Neuronal stem cell (in vitro differentiated cells): ENCODE measurements around the gene REX1BD.
A peak's percentile ranks its signal among the peaks of the same experiment; 100 is the strongest.

ENCODE experiments used
- DNase-seq: peaks from one replicate; pipeline ENCODE4 v3.0.0-alpha.2; 2013; ENCODE audit warnings: low spot score
- H2AFZ ChIP-seq: one replicate; pipeline ENCODE4 v1.6.1; 2013; ENCODE audit warnings: mild to moderate bottlenecking, low read length, inconsistent platforms
- H2AK5ac ChIP-seq: 2 replicates; pipeline ENCODE4 v1.6.1; 2013; ENCODE audit warnings: low read depth, mild to moderate bottlenecking, inconsistent platforms, low read length, moderate library complexity, mixed read lengths
- H2BK120ac ChIP-seq: 2 replicates; pipeline ENCODE4 v1.6.1; 2013; ENCODE audit warnings: low read depth, mild to moderate bottlenecking, inconsistent platforms, low read length, moderate library complexity, mixed read lengths
- H2BK12ac ChIP-seq: one replicate; pipeline ENCODE4 v1.6.1; 2013; ENCODE audit warnings: low read length, inconsistent platforms
- H2BK15ac ChIP-seq: 2 replicates; pipeline ENCODE4 v1.6.1; 2013; ENCODE audit warnings: mild to moderate bottlenecking, low read length, inconsistent platforms, mixed read lengths
- H2BK5ac ChIP-seq: one replicate; pipeline ENCODE4 v1.6.1; 2013; ENCODE audit warnings: inconsistent platforms, mild to moderate bottlenecking, low read length, moderate library complexity
- H3K14ac ChIP-seq: one replicate; pipeline ENCODE4 v1.6.1; 2013; ENCODE audit warnings: low read length, inconsistent platforms
- H3K18ac ChIP-seq: 2 replicates; pipeline ENCODE4 v1.6.1; 2013; ENCODE audit warnings: low read length, inconsistent platforms
- H3K23ac ChIP-seq: 2 replicates; pipeline ENCODE4 v1.6.1; 2013; ENCODE audit warnings: low read depth, mild to moderate bottlenecking, mixed read lengths, low read length, inconsistent platforms; ENCODE audit not compliant: poor library complexity
- H3K27ac ChIP-seq: replicated peaks from 3 replicates; pipeline ENCODE4 v1.5.1; 2013; ENCODE audit warnings: low read length, inconsistent platforms
- H3K27me3 ChIP-seq, 3 experiments: 2 replicates each; pipeline ENCODE4 v1.6.1; 2013; ENCODE audit warnings: low read length in 3 of 3, mild to moderate bottlenecking in 2 of 3, inconsistent platforms in 1 of 3, low read depth in 1 of 3, mixed read lengths in 1 of 3, moderate library complexity in 1 of 3; ENCODE audit not compliant: control insufficient read depth in 3 of 3, insufficient read depth in 3 of 3
- H3K36me3 ChIP-seq, 2 donors: replicated peaks in 1 of 2; 2 replicates each; pipeline ENCODE4 v1.6.1; 2013; ENCODE audit warnings: low read length in 2 of 2; ENCODE audit not compliant: control insufficient read depth in 2 of 2, insufficient read depth in 2 of 2
- H3K4ac ChIP-seq: 2 replicates; pipeline ENCODE4 v1.6.1; 2013; ENCODE audit warnings: inconsistent platforms, mild to moderate bottlenecking, low read length, moderate library complexity
- H3K4me1 ChIP-seq, 2 donors: 1 replicate in 1 of 2; 2 replicates in 1 of 2; pipeline ENCODE4 v1.6.1; 2013; ENCODE audit warnings: low read length in 2 of 2, low read depth in 1 of 2; ENCODE audit not compliant: control insufficient read depth in 2 of 2, insufficient read depth in 1 of 2
- H3K4me2 ChIP-seq: one replicate; pipeline ENCODE4 v1.6.1; 2013; ENCODE audit warnings: mild to moderate bottlenecking, low read length, inconsistent platforms; ENCODE audit not compliant: insufficient read depth, poor library complexity, severe bottlenecking
- H3K4me3 ChIP-seq, 2 donors: 2 replicates each; pipeline ENCODE4 v1.5.1; 2013; ENCODE audit warnings: low read length in 2 of 2, mild to moderate bottlenecking in 2 of 2, inconsistent platforms in 1 of 2, moderate library complexity in 1 of 2
- H3K79me1 ChIP-seq: one replicate; pipeline ENCODE4 v1.6.1; 2013; ENCODE audit warnings: low read depth, mild to moderate bottlenecking, inconsistent platforms, low read length, moderate library complexity
- H3K9ac ChIP-seq: one replicate; pipeline ENCODE4 v1.6.1; 2013; ENCODE audit warnings: mild to moderate bottlenecking, low read depth, low read length, inconsistent platforms; ENCODE audit not compliant: poor library complexity
- H3K9me3 ChIP-seq, 2 donors: replicated peaks in 1 of 2; 2 replicates each; pipeline versions ENCODE3 to v1.6.1; 2013; ENCODE audit warnings: low read length in 2 of 2, mild to moderate bottlenecking in 2 of 2, inconsistent platforms in 1 of 2, low read depth in 1 of 2, mixed read lengths in 1 of 2, moderate library complexity in 1 of 2; ENCODE audit not compliant: control insufficient read depth in 2 of 2, insufficient read depth in 1 of 2
- H4K8ac ChIP-seq: one replicate; pipeline ENCODE4 v1.6.1; 2013; ENCODE audit warnings: low read depth, mild to moderate bottlenecking, inconsistent platforms, low read length, moderate library complexity
- H4K91ac ChIP-seq: one replicate; pipeline ENCODE4 v1.6.1; 2013; ENCODE audit warnings: low read length, low read depth, mild to moderate bottlenecking, inconsistent platforms; ENCODE audit not compliant: poor library complexity
- WGBS, 2 donors: extraction: QIAGEN DNeasy Blood & Tissue Kit; methylation state at CpG; one replicate each; pipeline ENCODE4 v1.1.7; 2013; ENCODE audit warnings: missing lambda C conversion rate in 2 of 2, mixed read lengths in 1 of 2; ENCODE audit not compliant: insufficient read length in 2 of 2, insufficient replicate concordance in 1 of 2; ENCODE audit errors: extremely low coverage in 2 of 2; 5-methylcytosine and 5-hydroxymethylcytosine counted together

REX1BD gene

GRCh38 chr19:18580311-18580710 lies 8.3 kb upstream of the REX1BD start:
- H3K14ac ChIP-seq: no peak overlapping the region
- H2BK12ac ChIP-seq: no peak overlapping the region
- no peaks in the 10 kb centered on the region for H3K79me1 ChIP-seq
- no peak overlapping the region for H4K8ac ChIP-seq
- H2AFZ ChIP-seq: no peak overlapping the region
- H3K27me3 ChIP-seq: no peaks in the 10 kb centered on the region
- no peak for DNase-seq
- H3K4me3 ChIP-seq: no peak overlapping the region
- H3K9me3 ChIP-seq: no peaks in the 10 kb centered on the region
- H4K91ac ChIP-seq: no peak overlapping the region
- no peak overlapping the region for H2BK120ac ChIP-seq
- no peaks in the 10 kb centered on the region for H3K4me1 ChIP-seq
- H2BK15ac ChIP-seq: no peak overlapping the region
- no peak overlapping the region for H3K27ac ChIP-seq
- H3K4me2 ChIP-seq: no peak overlapping the region
- H2AK5ac ChIP-seq: peak overlapping the region; percentile 86
- no peak overlapping the region for H3K4ac ChIP-seq
- H3K36me3 ChIP-seq: peaks cover 7 to 26% of the 10 kb centered on the region in 2 donors
- H2BK5ac ChIP-seq: no peak overlapping the region
- no peak overlapping the region for H3K23ac ChIP-seq
- WGBS, 2 donors: no CpG with 5 or more reads among the region's 7 CpGs
- H3K9ac ChIP-seq: no peak overlapping the region
- H3K18ac ChIP-seq: no peak overlapping the region

GRCh38 chr19:18586306-18586705 lies 2.3 kb upstream of the REX1BD start:
- Histone ChIP-seq H3K4me2 (no peak overlapping the region), H3K27me3 (no peaks in the 10 kb centered on the region), H3K9me3 (no peaks in the 10 kb centered on the region), H3K9ac (no peak overlapping the region), H2AK5ac (no peak overlapping the region), H3K27ac (no peak overlapping the region), H2BK15ac (no peak overlapping the region), H3K4ac (no peak overlapping the region), H3K36me3 (peaks cover 3 to 10% of the 10 kb centered on the region in 2 donors), H3K79me1 (peaks cover 2% of the 10 kb centered on the region), H3K4me1 (peaks cover 5 to 9% of the 10 kb centered on the region in 2 donors), H2BK120ac (no peak overlapping the region), H3K4me3 (no peak overlapping the region), H4K8ac (no peak overlapping the region), H3K18ac (no peak overlapping the region), H3K23ac (no peak overlapping the region), H2BK12ac (no peak overlapping the region), H4K91ac (no peak overlapping the region), H2BK5ac (no peak overlapping the region), H3K14ac (no peak overlapping the region), H2AFZ (no peak overlapping the region)
- DNase-seq: no peak
- WGBS, 2 donors: no CpG with 5 or more reads among the region's 2 CpGs

GRCh38 chr19:18587561-18587960 lies 1.0 kb upstream of the REX1BD start:
- Histone ChIP-seq H3K79me1 (peaks cover 2% of the 10 kb centered on the region), H2AFZ (peak overlapping the region; percentile 98), H3K4ac (no peak overlapping the region), H2AK5ac (peak overlapping the region; percentile 3), H3K27me3 (no peaks in the 10 kb centered on the region), H3K36me3 (peaks cover 3 to 13% of the 10 kb centered on the region in 2 donors), H3K23ac (no peak overlapping the region), H3K9ac (no peak overlapping the region), H3K4me1 (peaks cover 5 to 9% of the 10 kb centered on the region in 2 donors), H3K27ac (no peak overlapping the region), H2BK15ac (peak overlapping the region; percentile 54), H3K4me3 (no peak overlapping the region), H3K14ac (no peak overlapping the region), H4K8ac (no peak overlapping the region), H2BK5ac (peak overlapping the region; percentile 71), H2BK120ac (no peak overlapping the region), H3K9me3 (no peaks in the 10 kb centered on the region), H4K91ac (no peak overlapping the region), H3K4me2 (no peak overlapping the region), H3K18ac (peak overlapping the region; percentile 2), H2BK12ac (no peak overlapping the region)
- DNase-seq: no peak
- no CpG with 5 or more reads among the region's 12 CpGs for WGBS, 2 donors

GRCh38 chr19:18587962-18588610 lies 512 bp upstream of the REX1BD start:
- no peaks in the 10 kb centered on the region for H3K9me3 ChIP-seq
- H2BK5ac ChIP-seq: peak overlapping the region; percentile 71
- no CpG with 5 or more reads among the region's 16 CpGs for WGBS, 2 donors
- no peak overlapping the region for H2BK12ac ChIP-seq
- peak overlapping the region; percentile 1 for H3K14ac ChIP-seq
- H3K36me3 ChIP-seq: peaks cover 3 to 13% of the 10 kb centered on the region in 2 donors
- peak overlapping the region; percentile 20 for H3K18ac ChIP-seq
- peak overlapping the region; percentile 25 for H2AK5ac ChIP-seq
- H3K4ac ChIP-seq: no peak overlapping the region
- peak overlapping the region; percentile 99 for H3K4me2 ChIP-seq
- H3K27ac ChIP-seq: peak overlapping the region; percentile 24
- no peaks in the 10 kb centered on the region for H3K27me3 ChIP-seq
- peak overlapping the region; percentile 98 for H2AFZ ChIP-seq
- no peak overlapping the region for H4K8ac ChIP-seq
- H2BK120ac ChIP-seq: no peak overlapping the region
- no peak for DNase-seq
- H3K79me1 ChIP-seq: peaks cover 2% of the 10 kb centered on the region
- H3K9ac ChIP-seq: peak overlapping the region; percentile 24
- peak overlapping the region; percentile 54 for H2BK15ac ChIP-seq
- H3K23ac ChIP-seq: peak overlapping the region; percentile 100
- H3K4me1 ChIP-seq: peaks cover 5 to 9% of the 10 kb centered on the region in 2 donors
- H4K91ac ChIP-seq: no peak overlapping the region
- peak overlapping the region; percentile 84 to 92 for H3K4me3 ChIP-seq
